Natural killer cell treated with Interleukin-12 subunit alpha and Interleukin-12 subunit beta and Interleukin-15 and Interleukin-18, amount 100 ng/mL, for 72 hours (primary cell): ENCODE data around the gene MSL3. TPM values are rescaled to one million over a fixed set of nuclear protein-coding genes. Genes with fewer than 3 reads are reported as not detected.

ENCODE experiments used
- ATAC-seq, 2 donors: fragments of 150-1000 bp; cut with Tn5 transposase in 1 of 2; sonication (Bioruptor Pico), chemical (Tn5 transposase) in 1 of 2; 2 replicates each; pipeline ENCODE4 v1.10.0; 2021
- DNase-seq: peaks from one replicate; pipeline ENCODE4 v3.0.0; 2022; ENCODE audit warnings: low spot score
- H3K27ac Mint-ChIP-seq, 2 donors: 1 replicate in 1 of 2; 2 replicates in 1 of 2; pipeline ENCODE4 v1.8.0; 2022; ENCODE audit warnings: mixed read lengths in 2 of 2, mild to moderate bottlenecking in 1 of 2, moderate library complexity in 1 of 2
- H3K27me3 Mint-ChIP-seq, 2 donors: 1 replicate in 1 of 2; 2 replicates in 1 of 2; pipeline ENCODE4 v1.8.0; 2022; ENCODE audit warnings: mixed read lengths in 2 of 2
- H3K36me3 Mint-ChIP-seq: one replicate; pipeline ENCODE4 v1.8.0; 2022; ENCODE audit warnings: mixed read lengths
- H3K4me1 Mint-ChIP-seq, 2 donors: 1 replicate in 1 of 2; 2 replicates in 1 of 2; pipeline ENCODE4 v1.8.0; 2022; ENCODE audit warnings: low read depth in 2 of 2, mixed read lengths in 2 of 2, mild to moderate bottlenecking in 1 of 2
- H3K4me3 Mint-ChIP-seq: one replicate; pipeline ENCODE4 v1.8.0; 2022; ENCODE audit warnings: mixed read lengths
- H3K9me3 Mint-ChIP-seq: 2 replicates; pipeline ENCODE4 v1.8.0; 2022; ENCODE audit warnings: mixed read lengths
- total RNA-seq, 2 donors: library from RNA; stranded (reverse); gene quantifications; one replicate each; pipeline ENCODE4 v1.2.3, GENCODE V29; 2022

MSL3 gene
- total RNA-seq, 2 donors from 2014 or later = 23.9 to 34.9 TPM

DNA sequence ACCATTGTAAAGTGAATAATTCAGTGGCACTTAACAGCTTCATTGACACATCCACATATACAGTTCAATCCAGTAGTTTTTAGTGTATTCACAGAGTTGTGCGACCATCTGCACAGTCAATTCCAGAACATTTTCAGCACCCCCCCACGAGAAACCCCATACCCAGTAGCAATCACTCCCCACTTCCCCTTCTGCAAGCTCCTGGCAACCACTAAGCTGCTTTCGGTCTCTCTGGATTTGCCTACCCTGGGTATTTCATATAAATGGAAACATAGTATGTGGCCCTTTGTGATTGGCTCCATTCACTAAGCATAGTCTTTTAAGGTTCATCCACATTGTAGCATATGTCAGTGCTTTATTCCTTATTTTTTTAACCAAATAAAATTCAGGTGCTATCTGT is 10.0 kb downstream of the MSL3 start:
- peaks cover 18 to 20% of the 10 kb centered on the region in 2 donors for H3K4me1 Mint-ChIP-seq
- peaks cover 16% of the 10 kb centered on the region for H3K36me3 Mint-ChIP-seq
- H3K27me3 Mint-ChIP-seq = peaks cover 0 to 2% of the 10 kb centered on the region in 2 donors
- no peaks in the 10 kb centered on the region for H3K9me3 Mint-ChIP-seq
- no peak overlapping the region for H3K4me3 Mint-ChIP-seq
- no peak for DNase-seq
- ATAC-seq = peak in 1 of 2 donors; percentile 66
- peak overlapping the region; percentile 41 to 65 for H3K27ac Mint-ChIP-seq

DNA sequence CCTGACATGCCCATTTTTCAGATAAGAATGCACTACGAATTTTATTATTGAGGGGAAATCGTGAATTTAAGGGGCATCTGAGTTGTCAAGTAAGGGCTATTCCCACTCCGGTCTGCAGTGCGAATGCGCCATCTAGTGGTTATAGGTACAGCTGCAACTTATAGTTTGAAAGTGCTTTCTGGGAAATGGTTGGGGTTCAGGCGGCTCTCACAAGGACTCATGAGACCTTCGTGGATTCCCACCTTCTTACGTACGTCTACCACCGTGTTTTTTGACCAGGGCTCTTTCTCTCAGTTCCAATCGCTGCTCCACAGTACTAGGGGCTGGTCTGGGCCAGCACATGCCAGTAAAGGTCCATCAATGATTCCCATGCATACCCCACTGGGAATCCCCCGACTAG is 12.3 kb downstream of the MSL3 start:
- DNase-seq (peak; percentile 71), ATAC-seq (peak; percentile 70 to 76)
- Mint-ChIP-seq H3K36me3 (no peaks in the 10 kb centered on the region), H3K27me3 (no peaks in the 10 kb centered on the region), H3K9me3 (no peaks in the 10 kb centered on the region), H3K27ac (peak overlapping the region; percentile 41 to 53), H3K4me1 (peaks cover under 1 to 6% of the 10 kb centered on the region in 2 donors), H3K4me3 (no peak overlapping the region)

DNA sequence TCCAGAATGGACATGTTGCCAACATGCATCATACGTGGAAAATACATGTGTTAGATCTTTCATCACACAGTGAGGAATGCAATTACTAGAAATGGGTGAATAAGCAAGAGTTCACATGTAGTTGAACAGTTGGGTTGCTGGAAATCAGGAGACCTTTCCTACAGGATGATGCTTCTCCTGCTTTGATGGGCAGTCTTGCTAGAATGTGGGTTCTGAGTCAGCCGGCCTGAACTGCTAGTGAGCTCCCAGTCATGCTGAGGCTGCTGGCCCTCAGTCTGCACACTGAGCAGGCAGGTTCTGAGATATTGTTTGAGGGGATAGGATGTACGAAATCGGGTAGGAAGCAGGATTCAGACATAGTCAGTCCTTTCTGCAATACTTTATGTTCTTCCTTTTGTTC is 20.2 kb downstream of the MSL3 start:
- Mint-ChIP-seq H3K36me3 (peaks cover 5% of the 10 kb centered on the region), H3K4me3 (no peak overlapping the region), H3K9me3 (no peaks in the 10 kb centered on the region)

DNA sequence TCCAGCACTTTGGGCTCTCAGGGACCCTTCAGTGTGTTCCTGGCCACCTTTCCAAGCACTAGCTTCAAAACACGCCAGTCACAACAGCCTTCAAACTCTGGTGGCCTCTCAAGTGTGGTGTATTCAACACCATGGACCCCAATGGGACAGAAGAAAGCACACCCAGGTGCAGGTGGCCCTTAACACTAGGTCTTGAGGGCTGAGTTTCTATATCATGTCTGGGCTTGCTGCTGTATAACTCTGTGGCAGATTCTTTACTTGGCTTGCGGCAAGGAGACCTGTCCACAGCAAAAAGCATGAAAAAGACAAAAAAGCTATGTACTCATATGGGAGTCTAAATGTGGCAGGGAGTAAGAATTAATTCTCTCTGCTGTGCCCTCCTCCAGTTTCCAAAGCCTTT is 23.1 kb downstream of the MSL3 start:
- H3K9me3 Mint-ChIP-seq = no peaks in the 10 kb centered on the region
- H3K4me1 Mint-ChIP-seq = no peaks in the 10 kb centered on the region
- peaks cover 0 to 2% of the 10 kb centered on the region in 2 donors for H3K27me3 Mint-ChIP-seq
- ATAC-seq (no peak), DNase-seq (no peak)
- no peak overlapping the region for H3K4me3 Mint-ChIP-seq
- H3K36me3 Mint-ChIP-seq = peaks cover under 1% of the 10 kb centered on the region
- no peak overlapping the region for H3K27ac Mint-ChIP-seq

More for the DNA sequence above, 20.2 kb downstream of the MSL3 start:
- peaks cover 0 to 6% of the 10 kb centered on the region in 2 donors for H3K27me3 Mint-ChIP-seq
- H3K4me1 Mint-ChIP-seq = peaks cover 0 to 3% of the 10 kb centered on the region in 2 donors
- ATAC-seq (no peak), DNase-seq (no peak)
- no peak overlapping the region for H3K27ac Mint-ChIP-seq

DNA sequence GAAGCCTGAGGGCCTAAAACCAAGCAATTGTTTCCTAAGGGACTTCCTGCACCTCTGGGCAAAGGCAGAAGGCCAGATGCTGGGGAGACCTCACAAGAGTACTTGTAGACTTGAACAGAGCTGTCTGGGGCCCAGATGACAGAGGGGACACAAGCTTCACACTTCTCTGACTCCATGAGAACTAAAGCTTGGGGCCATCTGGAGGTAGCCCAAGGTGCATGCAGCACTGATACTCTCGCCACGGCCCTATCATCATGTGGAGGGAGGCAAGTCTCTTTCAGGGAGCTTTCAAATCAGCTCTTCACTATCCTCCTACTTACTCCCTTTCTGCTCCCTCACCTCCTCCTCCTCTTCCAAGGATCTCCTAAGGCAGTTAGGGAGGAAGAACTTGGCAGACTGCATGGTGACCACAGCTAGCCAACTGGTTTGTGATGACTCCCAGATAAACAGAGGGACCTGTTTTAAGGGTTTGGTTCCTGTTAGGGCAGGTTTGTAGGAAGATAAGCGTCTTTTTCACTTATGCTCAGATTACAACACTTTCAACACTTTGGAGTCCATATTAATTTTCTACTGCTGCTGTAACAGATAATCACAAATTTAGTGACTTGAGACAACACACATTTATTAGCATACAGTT is 23.8 kb downstream of the MSL3 start:
- Mint-ChIP-seq H3K27ac (no peak overlapping the region), H3K4me3 (no peak overlapping the region), H3K4me1 (peaks cover 2% of the 10 kb centered on the region in 2 donors), H3K27me3 (peaks cover 0 to 2% of the 10 kb centered on the region in 2 donors), H3K36me3 (no peaks in the 10 kb centered on the region), H3K9me3 (no peaks in the 10 kb centered on the region)
- DNase-seq = no peak
- no peak for ATAC-seq

DNA sequence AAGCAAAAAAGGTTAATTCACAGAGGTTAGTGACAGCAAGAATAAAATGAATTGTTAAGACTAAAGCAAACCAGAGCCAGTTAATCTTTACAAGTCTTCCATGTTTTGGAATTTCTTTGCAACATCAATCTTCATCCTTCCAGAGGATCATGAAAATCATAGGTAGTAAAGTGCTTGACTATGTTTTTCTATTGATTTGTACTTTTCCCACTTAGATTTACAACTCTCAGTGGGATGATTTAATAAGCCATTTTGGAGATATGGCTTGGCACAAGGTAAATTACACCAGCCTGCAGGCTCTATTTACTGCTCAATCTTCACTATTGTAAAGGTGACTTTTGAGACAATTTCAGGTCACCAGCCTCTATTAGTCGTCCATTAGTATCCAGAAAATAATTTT is 26.5 kb downstream of the MSL3 start:
- no peak for ATAC-seq
- Mint-ChIP-seq H3K9me3 (no peaks in the 10 kb centered on the region), H3K4me1 (peaks cover 3 to 5% of the 10 kb centered on the region in 2 donors), H3K27ac (no peak overlapping the region), H3K36me3 (no peaks in the 10 kb centered on the region), H3K4me3 (no peak overlapping the region), H3K27me3 (peaks cover 0 to 2% of the 10 kb centered on the region in 2 donors)
- DNase-seq = no peak

DNA sequence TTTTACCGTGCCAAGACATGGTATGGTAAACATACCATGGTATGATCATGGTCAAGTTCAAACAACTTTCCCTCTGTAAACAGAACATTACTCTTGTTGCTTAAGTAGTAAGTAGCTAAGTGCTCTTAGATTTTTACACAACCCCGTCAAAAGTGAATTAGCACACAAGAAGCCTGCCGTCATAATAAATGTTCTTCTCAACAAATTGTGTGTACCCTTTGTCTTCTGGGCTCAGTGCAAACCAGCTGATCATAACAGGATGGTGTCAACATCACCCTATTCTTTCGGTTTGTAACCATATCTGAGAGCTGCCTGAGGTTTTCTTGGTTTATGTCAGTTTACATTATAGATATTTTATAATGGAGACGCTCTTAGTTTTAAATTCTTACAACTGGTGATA is 28.8 kb downstream of the MSL3 start:
- Mint-ChIP-seq H3K4me3 (peak overlapping the region; percentile 61), H3K27me3 (peaks cover 0 to 2% of the 10 kb centered on the region in 2 donors), H3K27ac (no peak overlapping the region), H3K36me3 (no peaks in the 10 kb centered on the region), H3K9me3 (no peaks in the 10 kb centered on the region), H3K4me1 (peaks cover 3 to 5% of the 10 kb centered on the region in 2 donors)
- ATAC-seq = no peak
- no peak for DNase-seq

DNA sequence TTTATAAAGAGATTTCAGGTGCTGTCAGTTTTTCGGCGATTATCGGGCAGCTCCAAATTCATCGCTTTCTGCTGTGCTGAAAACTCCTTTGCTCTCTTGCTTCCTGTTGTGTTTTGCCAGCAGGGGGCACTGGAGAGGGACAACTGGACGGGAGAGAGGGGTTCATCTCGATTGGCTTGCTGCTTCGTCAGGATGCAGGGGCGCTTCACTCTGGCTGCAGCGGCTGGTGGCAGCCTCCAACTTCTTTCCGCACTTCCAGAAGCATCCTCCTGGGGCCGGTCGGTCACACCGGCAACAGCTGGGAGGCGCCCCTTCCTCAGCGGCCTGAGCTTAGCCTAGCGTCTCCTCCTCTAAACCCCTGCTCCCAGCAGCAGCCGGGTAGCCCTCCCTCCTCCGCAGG is 29.5 kb downstream of the MSL3 start:
- no peaks in the 10 kb centered on the region for H3K36me3 Mint-ChIP-seq
- H3K4me3 Mint-ChIP-seq = peak overlapping the region; percentile 61
- DNase-seq = peak; percentile 80

DNA sequence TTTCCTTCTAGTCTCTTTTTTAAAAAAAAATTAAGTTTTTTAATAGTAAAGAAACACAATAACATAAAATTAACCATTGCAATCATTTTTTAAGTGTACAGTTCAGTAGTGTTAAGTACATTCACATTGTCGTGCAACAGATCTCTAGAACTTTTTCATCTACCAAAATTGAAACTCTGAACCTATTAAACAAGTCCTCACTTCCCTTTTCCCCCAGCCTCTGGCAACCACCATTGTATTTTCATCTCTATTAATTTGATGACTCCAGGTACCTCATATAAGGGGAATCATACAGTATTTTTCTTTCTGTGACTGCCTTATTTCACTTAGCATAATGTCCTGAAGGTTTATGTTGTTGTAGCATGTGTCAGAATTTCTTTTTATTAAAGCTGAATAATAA is 31.8 kb downstream of the MSL3 start:
- H3K4me1 Mint-ChIP-seq = peaks cover 15 to 20% of the 10 kb centered on the region in 2 donors
- DNase-seq (no peak), ATAC-seq (no peak)
- H3K27ac Mint-ChIP-seq = no peak overlapping the region
- no peaks in the 10 kb centered on the region for H3K36me3 Mint-ChIP-seq
- no peak overlapping the region for H3K4me3 Mint-ChIP-seq
- H3K9me3 Mint-ChIP-seq = no peaks in the 10 kb centered on the region
- H3K27me3 Mint-ChIP-seq = no peaks in the 10 kb centered on the region

More for the DNA sequence above, 29.5 kb downstream of the MSL3 start:
- peaks cover 0 to 2% of the 10 kb centered on the region in 2 donors for H3K27me3 Mint-ChIP-seq
- peaks cover 4 to 9% of the 10 kb centered on the region in 2 donors for H3K4me1 Mint-ChIP-seq
- peak overlapping the region in 1 of 2 donors; percentile 17 for H3K27ac Mint-ChIP-seq
- no peaks in the 10 kb centered on the region for H3K9me3 Mint-ChIP-seq
- peak; percentile 52 to 71 for ATAC-seq

DNA sequence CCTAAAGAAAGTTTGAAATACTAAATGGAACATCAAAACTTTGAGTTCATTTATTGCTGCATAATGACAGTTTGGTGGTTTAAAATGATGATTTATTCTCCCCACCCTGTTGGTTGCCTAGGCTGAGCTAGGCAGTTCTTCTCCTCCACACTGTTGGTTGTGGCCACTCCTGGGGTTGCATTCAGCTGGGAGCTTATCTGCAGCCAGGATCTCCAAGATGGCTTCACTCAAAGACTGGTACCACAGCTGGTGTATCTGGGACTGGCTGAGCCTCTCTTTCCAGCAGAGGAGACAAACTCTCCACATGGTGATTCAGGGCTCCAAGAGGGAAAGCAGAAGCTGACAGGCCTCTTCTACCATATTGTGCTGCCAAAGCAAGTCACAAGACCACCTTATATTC is 33.1 kb downstream of the MSL3 start:
- no peak for ATAC-seq
- H3K4me3 Mint-ChIP-seq = no peak overlapping the region
- DNase-seq = no peak
- H3K9me3 Mint-ChIP-seq = no peaks in the 10 kb centered on the region
- no peaks in the 10 kb centered on the region for H3K27me3 Mint-ChIP-seq
- no peaks in the 10 kb centered on the region for H3K36me3 Mint-ChIP-seq
- no peak overlapping the region for H3K27ac Mint-ChIP-seq
- H3K4me1 Mint-ChIP-seq = peaks cover 15 to 20% of the 10 kb centered on the region in 2 donors

DNA sequence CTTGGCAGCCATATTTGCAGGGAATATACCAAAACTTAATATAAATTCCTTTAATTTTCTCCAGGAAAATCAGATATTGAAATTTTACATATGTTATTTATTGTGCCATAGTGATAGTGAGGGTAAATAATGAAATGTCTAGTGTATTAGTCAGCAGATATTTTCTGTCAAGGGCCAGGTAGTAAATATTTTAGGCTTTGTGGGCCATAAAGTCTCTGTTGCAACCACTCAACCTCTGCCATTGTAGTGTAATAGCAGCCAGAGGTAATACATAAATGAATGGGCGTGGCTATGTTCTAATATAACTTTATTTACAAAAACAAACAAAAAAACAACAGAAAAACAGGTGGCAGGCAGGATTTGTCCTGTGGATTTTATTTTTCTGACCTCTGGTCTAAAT is 33.5 kb downstream of the MSL3 start:
- ATAC-seq (no peak), DNase-seq (no peak)
- H3K4me1 Mint-ChIP-seq = peaks cover 15 to 20% of the 10 kb centered on the region in 2 donors
- no peak overlapping the region for H3K27ac Mint-ChIP-seq
- no peaks in the 10 kb centered on the region for H3K27me3 Mint-ChIP-seq
- H3K9me3 Mint-ChIP-seq = no peaks in the 10 kb centered on the region
- no peaks in the 10 kb centered on the region for H3K36me3 Mint-ChIP-seq
- no peak overlapping the region for H3K4me3 Mint-ChIP-seq

DNA sequence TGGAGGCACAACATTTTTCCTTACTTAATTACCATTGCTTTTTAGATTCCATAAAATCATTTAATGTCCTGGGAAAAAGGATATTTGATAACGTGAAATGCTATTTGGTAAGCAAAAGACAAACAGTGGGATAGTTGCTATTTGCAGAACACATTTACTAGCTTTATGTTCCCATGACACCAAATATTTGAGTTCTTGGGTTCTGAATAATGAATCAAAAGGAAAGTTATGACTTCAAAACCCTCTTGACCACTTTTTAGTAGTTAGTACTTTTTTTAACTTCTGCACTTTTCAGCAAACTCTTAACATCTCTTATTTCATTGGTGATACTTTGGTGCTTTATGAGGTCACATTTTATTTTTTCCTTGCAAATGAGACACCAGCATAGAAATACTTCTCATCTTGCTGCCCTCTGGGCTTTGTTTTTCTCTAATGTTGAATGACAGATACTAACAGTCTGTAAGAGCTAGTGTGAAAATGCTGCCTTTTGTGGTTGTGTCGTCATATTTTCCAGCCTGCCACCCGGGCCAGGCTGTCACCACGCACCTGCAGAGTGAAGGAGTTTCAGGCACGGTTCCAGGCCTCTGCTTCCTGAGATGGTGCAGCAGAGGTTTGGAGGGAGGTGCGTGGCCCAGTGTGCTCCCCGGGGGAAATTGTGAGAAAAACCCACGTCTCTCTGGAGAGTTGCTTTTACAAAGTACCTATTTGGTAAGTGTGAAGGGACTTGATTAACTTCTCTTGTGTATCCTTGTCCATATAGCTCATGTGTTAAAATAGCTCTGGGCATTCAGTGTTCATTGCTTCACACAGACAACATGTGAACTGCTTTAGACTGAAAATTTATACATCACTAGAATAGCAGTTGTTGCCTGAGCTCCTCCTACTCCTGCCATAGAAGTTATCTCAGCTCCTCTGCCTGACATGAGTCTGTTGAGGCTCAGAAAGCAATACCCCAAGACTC is 34.7 kb downstream of the MSL3 start:
- Mint-ChIP-seq H3K4me3 (peak overlapping the region; percentile 58), H3K27me3 (no peaks in the 10 kb centered on the region), H3K27ac (peak overlapping the region; percentile 1 to 55), H3K9me3 (no peaks in the 10 kb centered on the region), H3K4me1 (peaks cover 12 to 15% of the 10 kb centered on the region in 2 donors), H3K36me3 (no peaks in the 10 kb centered on the region)
- DNase-seq = peak; percentile 61
- ATAC-seq = peak; percentile 65 to 89

DNA sequence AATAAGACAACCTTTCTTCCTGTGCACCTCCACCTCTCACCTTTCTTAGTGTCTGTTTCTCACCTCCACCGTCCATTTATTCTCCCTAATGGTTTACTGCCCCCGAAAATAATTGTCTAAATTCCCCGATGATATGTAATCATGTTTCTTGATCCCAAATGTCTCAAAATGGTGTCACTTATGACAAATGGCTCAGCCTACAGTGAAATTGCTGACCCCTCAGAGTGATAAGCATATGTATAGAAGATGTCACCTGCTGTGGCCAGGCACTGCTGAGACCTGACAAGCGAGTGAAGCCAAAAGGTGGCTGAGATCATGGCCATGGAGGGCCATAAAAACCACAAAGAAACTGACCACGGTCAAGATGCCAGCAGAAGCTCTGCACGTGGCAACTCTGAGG is 35.7 kb downstream of the MSL3 start:
- Mint-ChIP-seq H3K9me3 (no peaks in the 10 kb centered on the region), H3K4me1 (peaks cover 12 to 15% of the 10 kb centered on the region in 2 donors), H3K36me3 (no peaks in the 10 kb centered on the region), H3K27ac (no peak overlapping the region), H3K4me3 (no peak overlapping the region), H3K27me3 (no peaks in the 10 kb centered on the region)
- DNase-seq = no peak
- ATAC-seq = no peak

DNA sequence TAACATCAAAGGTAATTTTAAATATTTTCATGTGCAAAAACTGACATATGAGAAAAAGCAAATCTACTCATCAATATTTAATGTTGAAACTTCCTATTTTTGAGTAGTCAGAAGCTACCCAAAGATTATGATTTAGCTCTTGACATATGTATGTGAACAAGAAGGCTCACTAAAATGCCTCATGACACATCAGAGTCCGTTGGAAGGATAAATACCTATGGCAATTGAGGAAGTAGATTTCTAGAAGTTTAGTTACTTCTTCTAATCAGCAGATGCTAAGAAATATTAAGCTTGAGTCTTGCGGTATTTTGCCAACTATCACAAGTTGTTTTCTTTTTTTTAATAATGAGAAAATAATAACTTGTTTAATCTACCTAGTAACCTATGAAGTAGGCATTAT is 55.3 kb downstream of the MSL3 start:
- Mint-ChIP-seq H3K4me3 (no peak overlapping the region), H3K9me3 (no peaks in the 10 kb centered on the region), H3K36me3 (no peaks in the 10 kb centered on the region), H3K4me1 (no peaks in the 10 kb centered on the region), H3K27me3 (peaks cover 0 to 23% of the 10 kb centered on the region in 2 donors), H3K27ac (no peak overlapping the region)
- DNase-seq = no peak
- ATAC-seq = no peak
